ENCODE data around the gene B3GLCT. TPM values are rescaled to one million over a fixed set of nuclear protein-coding genes. Genes with fewer than 3 reads are reported as not detected.

B3GLCT gene
- total RNA-seq, 1 donor: 16.0 TPM

GRCh38 chr13:31182987-31183386 is 16.8 kb upstream of the B3GLCT start:
- no peak for TF ChIP-seq CTCF (IDR thresholded peaks at IDR 0.05; ENCODE audit: insufficient read depth, low read depth, low read length)
- H3K4me3 ChIP-seq (ENCODE audit: low read depth, low read length): no peak overlapping the region
- DNase-seq (ENCODE audit: low read depth): no peak

- DNase-seq (ENCODE audit: low read depth): no peak
- no peak for TF ChIP-seq CTCF (IDR thresholded peaks at IDR 0.05; ENCODE audit: insufficient read depth, low read depth, low read length)
Observed at GRCh38 chr13:31184451-31184850, 15.3 kb upstream of the B3GLCT start.

GRCh38 chr13:31184981-31185645 is 14.7 kb upstream of the B3GLCT start:
- no peak overlapping the region for H3K4me3 ChIP-seq (ENCODE audit: low read depth, low read length)
- DNase-seq (ENCODE audit: low read depth): no peak
- no peak for TF ChIP-seq CTCF (IDR thresholded peaks at IDR 0.05; ENCODE audit: insufficient read depth, low read depth, low read length)

More at GRCh38 chr13:31184451-31184850, 15.3 kb upstream of the B3GLCT start:
- H3K4me3 ChIP-seq (ENCODE audit: low read depth, low read length): no peak overlapping the region

- no peak for TF ChIP-seq CTCF (IDR thresholded peaks at IDR 0.05; ENCODE audit: insufficient read depth, low read depth, low read length)
- DNase-seq (ENCODE audit: low read depth): no peak
- no peak overlapping the region for H3K4me3 ChIP-seq (ENCODE audit: low read depth, low read length)
Observed at GRCh38 chr13:31191748-31192147, 8.0 kb upstream of the B3GLCT start.

GRCh38 chr13:31192306-31192705 is 7.5 kb upstream of the B3GLCT start:
- DNase-seq (ENCODE audit: low read depth): no peak
- no peak for TF ChIP-seq CTCF (IDR thresholded peaks at IDR 0.05; ENCODE audit: insufficient read depth, low read depth, low read length)
- no peak overlapping the region for H3K4me3 ChIP-seq (ENCODE audit: low read depth, low read length)

GRCh38 chr13:31195616-31196015 is 4.2 kb upstream of the B3GLCT start:
- no peak for DNase-seq (ENCODE audit: low read depth)
- no peak overlapping the region for H3K4me3 ChIP-seq (ENCODE audit: low read depth, low read length)
- no peak for TF ChIP-seq CTCF (IDR thresholded peaks at IDR 0.05; ENCODE audit: insufficient read depth, low read depth, low read length)

- no peak for TF ChIP-seq CTCF (IDR thresholded peaks at IDR 0.05; ENCODE audit: insufficient read depth, low read depth, low read length)
- H3K4me3 ChIP-seq (ENCODE audit: low read depth, low read length): no peak overlapping the region
- DNase-seq (ENCODE audit: low read depth): no peak
Observed at GRCh38 chr13:31196992-31197391, 2.8 kb upstream of the B3GLCT start.

Measured in fibroblast of villous mesenchyme (primary cell).